ENCODE results near the gene GGT5.
A peak's percentile ranks its signal among the peaks of the same experiment; 100 is the strongest.
"Not testable (repeated sequence)": the region's sequence is repeated elsewhere in the genome, so short reads cannot be mapped to it uniquely, and the experiment has no call there.

Gene GGT5

GRCh38 chr22:24245030-24245431, at the start of gene GGT5:
Gene GGT5, minus strand, starts transcription at chr22:24245082. Its CDS starts 357 bp downstream, at chr22:24244725.
- DNase-seq (ENCODE audit: low read depth): not testable (repeated sequence)

- not testable (repeated sequence) for DNase-seq (ENCODE audit: low read depth)
Measured at GRCh38 chr22:24292202-24292830, 47.4 kb upstream of the GGT5 start.

- no peak for DNase-seq (ENCODE audit: low read depth)
Measured at GRCh38 chr22:24291515-24292201, 46.8 kb upstream of the GGT5 start.

GRCh38 chr22:24290459-24290858, 45.6 kb upstream of the GGT5 start:
- no peak for DNase-seq (ENCODE audit: low read depth)

GRCh38 chr22:24289741-24290163, 44.9 kb upstream of the GGT5 start:
- no peak for DNase-seq (ENCODE audit: low read depth)

- peak; percentile 74 for DNase-seq (ENCODE audit: low read depth)
Measured at GRCh38 chr22:24289114-24289513, 44.2 kb upstream of the GGT5 start.

GRCh38 chr22:24287801-24288200, 42.9 kb upstream of the GGT5 start:
- DNase-seq (ENCODE audit: low read depth): not testable (repeated sequence)

GRCh38 chr22:24287212-24287611, 42.3 kb upstream of the GGT5 start:
- DNase-seq (ENCODE audit: low read depth): not testable (repeated sequence)

GRCh38 chr22:24285245-24285644, 40.4 kb upstream of the GGT5 start:
- DNase-seq (ENCODE audit: low read depth): no peak

GRCh38 chr22:24284747-24285203, 39.9 kb upstream of the GGT5 start:
- no peak for DNase-seq (ENCODE audit: low read depth)

GRCh38 chr22:24282401-24282800, 37.5 kb upstream of the GGT5 start:
- DNase-seq (ENCODE audit: low read depth): no peak

- DNase-seq (ENCODE audit: low read depth): not testable (repeated sequence)
Measured at GRCh38 chr22:24280363-24280762, 35.5 kb upstream of the GGT5 start.

GRCh38 chr22:24274696-24275405, 30.0 kb upstream of the GGT5 start:
- not testable (repeated sequence) for DNase-seq (ENCODE audit: low read depth)

GRCh38 chr22:24273906-24274305, 29.0 kb upstream of the GGT5 start:
- DNase-seq (ENCODE audit: low read depth): not testable (repeated sequence)

- not testable (repeated sequence) for DNase-seq (ENCODE audit: low read depth)
Measured at GRCh38 chr22:24273031-24273430, 28.1 kb upstream of the GGT5 start.

- DNase-seq (ENCODE audit: low read depth): no peak
Measured at GRCh38 chr22:24271386-24271854, 26.5 kb upstream of the GGT5 start.

GRCh38 chr22:24270556-24271385, 25.9 kb upstream of the GGT5 start, which contains the start of gene SPECC1L:
Gene SPECC1L, plus strand, starts transcription at chr22:24270831. Its CDS starts 31,401 bp downstream, at chr22:24302232.
- DNase-seq (ENCODE audit: low read depth): peak; percentile 67

- DNase-seq (ENCODE audit: low read depth): not testable (repeated sequence)
Measured at GRCh38 chr22:24266495-24266894, 21.6 kb upstream of the GGT5 start.

GRCh38 chr22:24265734-24266133, 20.9 kb upstream of the GGT5 start:
- no peak for DNase-seq (ENCODE audit: low read depth)

- not testable (repeated sequence) for DNase-seq (ENCODE audit: low read depth)
Measured at GRCh38 chr22:24264329-24264896, 19.5 kb upstream of the GGT5 start.

GRCh38 chr22:24263479-24263878, 18.6 kb upstream of the GGT5 start:
- not testable (repeated sequence) for DNase-seq (ENCODE audit: low read depth)

All from HS-27A (cell line).